Testis (tissue), 2 donors: ENCODE data around the gene GSTM4.

Experiments used
- CTCF ChIP-seq, 3 experiments: fragments of 450-650 bp in 2 of 3; fragments of 200-600 bp in 1 of 3; sonication (generic) in 1 of 3; IDR thresholded peaks; one replicate each; pipeline ENCODE4 v1.5.1; 2016 to 2019; ENCODE audit warnings: antibody characterized with exemption in 3 of 3, mild to moderate bottlenecking in 2 of 3, moderate library complexity in 1 of 3
- POLR2A ChIP-seq: fragments of 450-650 bp; IDR thresholded peaks from one replicate; pipeline ENCODE4 v1.6.1; 2017; ENCODE audit warnings: antibody characterized with exemption, mild to moderate bottlenecking, moderate library complexity

- no peak for TF ChIP-seq CTCF (IDR thresholded peaks at IDR 0.05)
- no peak for TF ChIP-seq POLR2A
Observed at GRCh38 chr1:109610609-109611307, 45.1 kb upstream of the GSTM4 start.
